B cell (primary cell): Measurements from ENCODE around the gene B3GALT6. TPM values are rescaled to one million over a fixed set of nuclear protein-coding genes. Genes with fewer than 3 reads are reported as not detected.

Experiments
- ATAC-seq: fragments of 200-7000 bp; cut with Tn5 transposase; one replicate; pipeline ENCODE4 v1.10.0; 2021; ENCODE audit warnings: low read depth, mild to moderate bottlenecking, moderate number of reproducible peaks, moderate library complexity
- CTCF ChIA-PET: fragments of 350-600 bp; sonication (Branson Sonifier 250); formaldehyde crosslinking; loops from one replicate; lab custom pipeline; 2021; ENCODE audit warnings: antibody characterized with exemption, inconsistent platforms; lab: Charles Lee
- POLR2A ChIA-PET: fragments of 350-600 bp; sonication (Branson Sonifier 250); formaldehyde crosslinking; loops from one replicate; lab custom pipeline; 2021; ENCODE audit warnings: antibody characterized with exemption; lab: Charles Lee
- DNase-seq: peaks from one replicate; pipeline ENCODE4 v3.0.0; 2013
- H2AFZ ChIP-seq: 2 replicates; pipeline ENCODE4 v1.6.1; 2012; ENCODE audit warnings: mild to moderate bottlenecking, low read depth, low read length; ENCODE audit not compliant: insufficient read depth, poor library complexity, severe bottlenecking
- H3K27ac ChIP-seq, 2 donors: 1 replicate in 1 of 2; 2 replicates in 1 of 2; pipeline ENCODE4 v1.5.1; 2012 to 2013; ENCODE audit warnings: low read length in 2 of 2, mild to moderate bottlenecking in 2 of 2, moderate library complexity in 1 of 2
- H3K27me3 ChIP-seq, 4 experiments: fragments of 200-600 bp in 1 of 4; sonication (generic) in 1 of 4; replicated peaks in 1 of 4; 1 replicate in 2 of 4; 2 replicates in 2 of 4; pipeline versions ENCODE4 v1.6.1 to v1.7.0; 2013 to 2016; ENCODE audit warnings: low read length in 3 of 4, mild to moderate bottlenecking in 2 of 4, mixed read lengths in 1 of 4, moderate library complexity in 1 of 4; ENCODE audit not compliant: insufficient read depth in 4 of 4, control insufficient read depth in 3 of 4; ENCODE audit errors: control extremely low read depth in 1 of 4
- H3K36me3 ChIP-seq, 2 experiments: replicated peaks in 1 of 2; 1 replicate in 1 of 2; 2 replicates in 1 of 2; pipeline versions ENCODE4 v1.6.1 to v1.7.1; 2013; ENCODE audit warnings: low read length in 1 of 2; ENCODE audit not compliant: insufficient read depth in 2 of 2, control insufficient read depth in 1 of 2; ENCODE audit errors: control extremely low read depth in 1 of 2, extremely low read depth in 1 of 2
- H3K4me1 ChIP-seq, 2 donors: fragments of 200-600 bp in 1 of 2; sonication (generic) in 1 of 2; 1 replicate in 1 of 2; 2 replicates in 1 of 2; pipeline versions ENCODE4 v1.5.1 to v1.6.1; 2013 to 2017; ENCODE audit warnings: low read length in 2 of 2; ENCODE audit not compliant: control insufficient read depth in 2 of 2, insufficient read depth in 2 of 2
- H3K4me2 ChIP-seq: replicated peaks from 2 replicates; pipeline ENCODE3; 2012; ENCODE audit warnings: mild to moderate bottlenecking, low read depth, low read length; ENCODE audit not compliant: poor library complexity, severe bottlenecking
- H3K4me3 ChIP-seq, 5 experiments: fragments of 200-600 bp in 1 of 5; sonication (generic) in 1 of 5; 1 replicate in 3 of 5; 2 replicates in 2 of 5; pipeline versions ENCODE4 v1.5.1 to v1.7.0; 2011 to 2016; ENCODE audit warnings: low read length in 4 of 5, mild to moderate bottlenecking in 4 of 5, low read depth in 2 of 5, control low read depth in 1 of 5, moderate library complexity in 1 of 5; ENCODE audit not compliant: insufficient read depth in 1 of 5; ENCODE audit errors: control extremely low read depth in 1 of 5, extremely low read depth in 1 of 5
- H3K79me2 ChIP-seq: fragments of 200-600 bp; sonication (generic); one replicate; pipeline ENCODE4 v1.6.0; 2016; ENCODE audit warnings: low read length; ENCODE audit not compliant: control insufficient read depth, insufficient read depth
- H3K9ac ChIP-seq: fragments of 200-600 bp; sonication (generic); 2 replicates; pipeline ENCODE4 v1.6.1; 2017; ENCODE audit warnings: mild to moderate bottlenecking, low read length, moderate library complexity
- H3K9me3 ChIP-seq, 3 donors: one replicate each; pipeline versions ENCODE4 v1.6.1 to v1.7.1; 2013; ENCODE audit warnings: low read length in 2 of 3; ENCODE audit not compliant: control insufficient read depth in 2 of 3, insufficient read depth in 1 of 3; ENCODE audit errors: control extremely low read depth in 1 of 3
- H4K20me1 ChIP-seq: 2 replicates; pipeline ENCODE4 v1.6.0; 2012; ENCODE audit warnings: mild to moderate bottlenecking, low read length; ENCODE audit not compliant: insufficient read depth, control insufficient read depth, poor library complexity, severe bottlenecking
- H3K27ac Mint-ChIP-seq: one replicate; pipeline ENCODE4 v1.8.0; 2021; ENCODE audit warnings: mixed read lengths
- H3K27me3 Mint-ChIP-seq: one replicate; pipeline ENCODE4 v1.8.0; 2021; ENCODE audit warnings: mixed read lengths
- H3K4me1 Mint-ChIP-seq: one replicate; pipeline ENCODE4 v1.8.0; 2021; ENCODE audit warnings: mixed read lengths
- H3K4me3 Mint-ChIP-seq: one replicate; pipeline ENCODE4 v1.8.0; 2021; ENCODE audit warnings: mixed read lengths
- H3K9me3 Mint-ChIP-seq: one replicate; pipeline ENCODE4 v1.8.0; 2022; ENCODE audit warnings: mixed read lengths; ENCODE audit not compliant: insufficient read depth
- EZH2 ChIP-seq: IDR thresholded peaks from 2 replicates; pipeline ENCODE4 v1.6.1; 2012; ENCODE audit warnings: borderline replicate concordance, low read depth, mild to moderate bottlenecking, moderate library complexity, low read length; ENCODE audit not compliant: insufficient read depth, poor library complexity, severe bottlenecking
- WGBS: methylation state at CpG from one replicate; pipeline ENCODE4 v1.1.5; 2013; ENCODE audit warnings: missing lambda C conversion rate; ENCODE audit not compliant: insufficient coverage; 5-methylcytosine and 5-hydroxymethylcytosine counted together
- intact Hi-C: fragments of 100-400 bp; cut with micrococcal nuclease; formaldehyde crosslinking; loops from one replicate; pipeline ENCODE4 v1.10.0; 2022
- polyA plus RNA-seq: library from polyadenylated mRNA; depleted of rRNA; stranded (reverse); fragments of >200 nt; gene quantifications from 2 replicates; pipeline ENCODE4 v1.2.3, GENCODE V29; 2012
- total RNA-seq, 2 donors: library from RNA; stranded (reverse); fragments of 120-200 nt in 1 of 2; gene quantifications; 1 replicate in 1 of 2; 2 replicates in 1 of 2; pipeline versions ENCODE4 v1.2.3 to v1.2.4, GENCODE V29; 2013 to 2022
- TF ChIP-seq, protein P1 (sequence below): fragments of 200-600 bp; IDR thresholded peaks from one replicate; pipeline ENCODE4 v1.8.0; 2022; ENCODE audit warnings: antibody characterized with exemption, mild to moderate bottlenecking

The B3GALT6 gene
- total and polyA plus RNA-seq, 2 donors (not counting 1 experiment from before 2014, with no cell fraction given), result 5.9 to 21.0 TPM

DNA sequence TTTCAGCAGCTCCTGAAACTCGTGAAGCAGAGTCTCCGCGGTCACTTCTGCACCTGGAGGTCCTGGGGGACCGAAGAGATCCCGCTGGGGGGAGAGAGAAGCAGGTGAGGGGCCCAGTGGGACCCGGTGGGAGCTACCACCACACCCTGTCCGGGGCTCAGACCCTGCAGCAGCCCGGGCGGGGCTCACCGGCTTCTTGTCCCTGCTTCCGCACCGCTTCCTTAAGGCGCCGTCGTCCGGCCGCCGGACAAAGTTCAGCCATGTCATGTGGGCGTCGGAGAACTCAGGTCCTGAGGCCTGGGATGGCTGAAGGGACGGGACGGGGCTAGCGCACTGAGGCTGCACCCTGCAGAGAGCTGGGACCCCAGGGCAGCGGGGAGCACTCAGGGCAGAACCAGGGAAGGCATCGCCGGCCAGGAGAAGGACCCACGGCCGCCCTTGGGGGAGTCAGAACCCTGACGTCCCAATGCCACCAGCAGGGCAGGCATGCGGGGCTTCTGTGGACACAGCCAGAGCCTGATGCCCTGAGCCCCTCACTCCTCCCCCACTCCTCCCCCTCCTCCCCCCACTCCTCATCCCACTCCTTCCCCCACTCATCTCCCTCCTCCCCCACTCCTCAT is 12.3 kb downstream of the B3GALT6 start:
- no peak overlapping the region for H2AFZ ChIP-seq
- peaks cover 11 to 14% of the 10 kb centered on the region in 2 donors for H3K4me1 ChIP-seq
- peaks cover 11% of the 10 kb centered on the region for H4K20me1 ChIP-seq
- DNase-seq (no peak), ATAC-seq (no peak)
- no peak for TF ChIP-seq EZH2
- TF ChIP-seq, protein P1, sequence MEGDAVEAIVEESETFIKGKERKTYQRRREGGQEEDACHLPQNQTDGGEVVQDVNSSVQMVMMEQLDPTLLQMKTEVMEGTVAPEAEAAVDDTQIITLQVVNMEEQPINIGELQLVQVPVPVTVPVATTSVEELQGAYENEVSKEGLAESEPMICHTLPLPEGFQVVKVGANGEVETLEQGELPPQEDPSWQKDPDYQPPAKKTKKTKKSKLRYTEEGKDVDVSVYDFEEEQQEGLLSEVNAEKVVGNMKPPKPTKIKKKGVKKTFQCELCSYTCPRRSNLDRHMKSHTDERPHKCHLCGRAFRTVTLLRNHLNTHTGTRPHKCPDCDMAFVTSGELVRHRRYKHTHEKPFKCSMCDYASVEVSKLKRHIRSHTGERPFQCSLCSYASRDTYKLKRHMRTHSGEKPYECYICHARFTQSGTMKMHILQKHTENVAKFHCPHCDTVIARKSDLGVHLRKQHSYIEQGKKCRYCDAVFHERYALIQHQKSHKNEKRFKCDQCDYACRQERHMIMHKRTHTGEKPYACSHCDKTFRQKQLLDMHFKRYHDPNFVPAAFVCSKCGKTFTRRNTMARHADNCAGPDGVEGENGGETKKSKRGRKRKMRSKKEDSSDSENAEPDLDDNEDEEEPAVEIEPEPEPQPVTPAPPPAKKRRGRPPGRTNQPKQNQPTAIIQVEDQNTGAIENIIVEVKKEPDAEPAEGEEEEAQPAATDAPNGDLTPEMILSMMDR, result no peak
- no peaks in the 10 kb centered on the region for H3K36me3 ChIP-seq
- Mint-ChIP-seq H3K4me3 (no peak overlapping the region), H3K27me3 (no peaks in the 10 kb centered on the region), H3K27ac (no peak overlapping the region), H3K4me1 (no peaks in the 10 kb centered on the region), H3K9me3 (no peaks in the 10 kb centered on the region)
- H3K27ac ChIP-seq, result no peak overlapping the region
- H3K9me3 ChIP-seq, result peaks cover 0 to 10% (median 0%) of the 10 kb centered on the region in 3 donors
- no peak overlapping the region for H3K9ac ChIP-seq
- POLR2A ChIA-PET, result no interaction called here
- WGBS, result 86% methylated on average over 22 of the region's 30 CpGs
- H3K27me3 ChIP-seq, result peaks cover 0 to 45% (median 13%) of the 10 kb centered on the region in 4 experiments
- CTCF ChIA-PET, result no interaction called here
- H3K4me3 ChIP-seq, result no peak overlapping the region
- peaks cover 3% of the 10 kb centered on the region for H3K79me2 ChIP-seq
- H3K4me2 ChIP-seq, result no peak overlapping the region
- intact Hi-C loops, result no loop called here

DNA sequence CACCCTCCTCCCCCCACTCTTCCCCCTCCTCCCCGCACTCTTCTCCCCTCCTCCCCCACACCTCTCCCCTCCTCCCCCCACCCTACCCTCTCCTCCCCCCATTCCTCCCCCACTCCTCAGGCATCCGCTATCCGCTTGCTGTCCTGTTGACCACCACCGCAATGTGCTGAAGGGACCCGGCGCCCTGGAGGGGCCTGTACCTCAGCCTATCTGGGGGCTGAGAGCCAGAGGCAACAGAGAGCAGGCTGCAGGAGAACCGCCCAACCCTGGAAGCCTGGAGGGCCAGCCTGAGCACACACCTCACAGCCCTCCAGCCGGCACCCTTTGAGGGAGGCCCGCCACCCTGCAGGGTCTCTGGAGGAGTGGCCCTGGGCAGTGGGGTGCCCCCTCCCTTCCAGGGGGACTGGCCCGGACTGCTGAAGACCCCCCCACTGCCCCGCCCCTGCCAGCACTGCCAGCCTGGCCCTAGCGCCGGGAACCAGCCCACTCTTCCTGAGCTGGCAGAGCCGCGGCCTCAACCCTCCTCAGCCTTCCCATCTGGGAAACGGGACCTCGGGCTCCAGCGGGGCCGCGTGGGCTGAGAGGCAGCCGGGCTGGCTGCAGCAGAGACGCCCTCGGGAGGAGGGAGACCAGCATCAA is 13.3 kb downstream of the B3GALT6 start:
- no peaks in the 10 kb centered on the region for H3K27me3 Mint-ChIP-seq
- no peak for ATAC-seq
- Histone ChIP-seq H4K20me1 (peaks cover 11% of the 10 kb centered on the region), H3K4me1 (peaks cover 18% of the 10 kb centered on the region in 2 donors), H2AFZ (no peak overlapping the region), H3K4me2 (no peak overlapping the region), H3K4me3 (no peak overlapping the region), H3K27ac (no peak overlapping the region), H3K9ac (no peak overlapping the region), H3K79me2 (peaks cover 3% of the 10 kb centered on the region), H3K9me3 (peaks cover 0 to 10% (median 0%) of the 10 kb centered on the region in 3 donors), H3K36me3 (no peaks in the 10 kb centered on the region), H3K27me3 (peaks cover 0 to 36% (median 11%) of the 10 kb centered on the region in 4 experiments)
- ChIA-PET CTCF (interaction anchor here (1.1 kb wide), 1 partner anchor 123 kb away, joined by 4 read pairs; no protein-coding TSS in a partner anchor), POLR2A (no interaction called here)
- no peak overlapping the region for H3K27ac Mint-ChIP-seq
- DNase-seq, result no peak
- H3K4me1 Mint-ChIP-seq, result peaks cover 9% of the 10 kb centered on the region
- TF ChIP-seq EZH2, result no peak
- TF ChIP-seq, protein P1, result no peak
- intact Hi-C loops, result no loop called here
- 84% methylated on average over 20 of the region's 23 CpGs for WGBS
- no peak overlapping the region for H3K4me3 Mint-ChIP-seq
- no peaks in the 10 kb centered on the region for H3K9me3 Mint-ChIP-seq
